NB4 (cell line): ENCODE measurements around the gene HHIPL1.

Experiments
- CTCF ChIP-seq: IDR thresholded peaks from one replicate; pipeline ENCODE4 v1.5.1; 2012; ENCODE audit warnings: low read depth, low read length
- MAX ChIP-seq: IDR thresholded peaks from 2 replicates; pipeline ENCODE4 v1.6.1; 2011; ENCODE audit warnings: low read depth, low read length

- TF ChIP-seq CTCF, result no peak
- TF ChIP-seq MAX, result no peak
Measured at GRCh38 chr14:99706107-99706900, 61.4 kb downstream of the HHIPL1 start.
